Erythroblast (primary cell): Measurements from ENCODE around the gene XRCC2.
"Not testable (repeated sequence)": the region's sequence is repeated elsewhere in the genome, so short reads cannot be mapped to it uniquely, and the experiment has no call there.

Experiments used
- DNase-seq, 2 experiments: peaks; one replicate each; lab custom pipeline; 2025; lab: John Stamatoyannopoulos, UW
- GATA1 ChIP-seq: IDR thresholded peaks from 2 replicates; pipeline ENCODE4 v1.6.1; 2011; ENCODE audit warnings: low read depth, mild to moderate bottlenecking, control low read depth, low read length, moderate library complexity
- POLR2A ChIP-seq: IDR thresholded peaks from 2 replicates; pipeline ENCODE4 v1.6.1; 2011; ENCODE audit warnings: mild to moderate bottlenecking, low read length

Gene XRCC2

DNA sequence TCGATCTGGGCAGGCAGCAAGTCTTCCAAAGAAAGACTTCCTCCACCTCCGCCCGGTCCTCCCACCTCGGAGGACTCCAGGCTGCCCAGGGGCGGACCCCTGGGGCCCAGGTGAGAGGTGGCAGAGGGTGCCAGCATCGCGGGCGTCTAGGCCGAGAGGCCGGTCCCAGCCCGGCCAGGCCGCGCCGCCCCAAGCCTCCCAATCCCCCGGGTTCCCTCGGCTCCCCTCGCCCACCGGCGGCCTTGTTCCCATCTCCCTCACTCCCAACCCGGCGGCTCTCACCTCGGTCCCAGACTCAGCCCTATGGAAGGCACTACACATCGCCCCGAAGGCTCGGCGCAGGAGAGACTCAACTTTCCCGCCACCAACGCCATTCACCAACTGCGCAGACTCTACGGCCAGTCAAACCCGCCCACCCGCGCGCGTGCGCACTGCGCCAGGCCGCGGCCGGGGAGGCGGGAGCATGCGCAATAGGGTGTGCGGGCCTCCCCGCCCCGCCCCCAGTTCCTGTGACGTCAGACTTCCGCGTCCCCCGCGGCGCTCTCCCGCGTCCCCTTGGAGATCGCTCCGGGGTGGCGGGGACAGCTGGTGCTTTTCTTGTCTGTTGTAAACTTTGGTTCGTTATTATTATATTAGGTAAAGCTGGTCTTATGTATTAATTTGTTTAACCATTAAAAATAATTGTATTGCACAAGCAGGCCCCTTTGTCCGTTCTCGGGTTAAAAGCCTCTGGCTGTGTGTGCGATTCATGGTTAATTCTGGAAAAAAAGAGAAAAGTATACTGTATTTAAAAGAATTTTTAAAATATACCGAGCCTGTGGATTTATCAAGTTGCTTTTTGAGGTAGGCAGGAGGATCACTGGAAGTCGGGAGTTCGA is at the start of gene XRCC2:
Gene XRCC2 (minus strand): TSS at position 383 of the 878 bp plus-strand sequence. CDS start 62 bp downstream, at position 321.
- peak; percentile 95 to 98 for DNase-seq
- peak; percentile 91 for TF ChIP-seq POLR2A
- no peak for TF ChIP-seq GATA1

DNA sequence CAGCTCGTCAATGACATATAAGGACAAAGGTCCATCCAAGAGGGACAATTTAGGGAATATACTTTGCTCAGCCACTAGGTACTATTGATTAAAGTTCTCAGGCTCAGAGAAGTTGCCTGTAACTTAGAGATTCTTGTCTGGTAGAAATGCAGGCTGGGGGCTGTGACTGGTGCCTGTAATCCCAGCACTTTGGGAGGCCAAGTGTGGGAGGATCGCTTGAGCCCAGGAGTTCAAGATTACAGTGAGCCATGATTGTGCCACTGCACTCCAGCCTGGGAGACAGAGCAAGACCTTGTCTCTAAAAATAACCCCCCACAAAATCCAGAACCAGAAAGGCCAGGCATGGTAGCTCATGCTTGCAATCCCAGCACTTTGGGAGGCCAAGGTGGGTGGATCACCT is 47.4 kb upstream of the XRCC2 start:
- no peak for TF ChIP-seq POLR2A
- TF ChIP-seq GATA1, result no peak
- DNase-seq, result no peak

DNA sequence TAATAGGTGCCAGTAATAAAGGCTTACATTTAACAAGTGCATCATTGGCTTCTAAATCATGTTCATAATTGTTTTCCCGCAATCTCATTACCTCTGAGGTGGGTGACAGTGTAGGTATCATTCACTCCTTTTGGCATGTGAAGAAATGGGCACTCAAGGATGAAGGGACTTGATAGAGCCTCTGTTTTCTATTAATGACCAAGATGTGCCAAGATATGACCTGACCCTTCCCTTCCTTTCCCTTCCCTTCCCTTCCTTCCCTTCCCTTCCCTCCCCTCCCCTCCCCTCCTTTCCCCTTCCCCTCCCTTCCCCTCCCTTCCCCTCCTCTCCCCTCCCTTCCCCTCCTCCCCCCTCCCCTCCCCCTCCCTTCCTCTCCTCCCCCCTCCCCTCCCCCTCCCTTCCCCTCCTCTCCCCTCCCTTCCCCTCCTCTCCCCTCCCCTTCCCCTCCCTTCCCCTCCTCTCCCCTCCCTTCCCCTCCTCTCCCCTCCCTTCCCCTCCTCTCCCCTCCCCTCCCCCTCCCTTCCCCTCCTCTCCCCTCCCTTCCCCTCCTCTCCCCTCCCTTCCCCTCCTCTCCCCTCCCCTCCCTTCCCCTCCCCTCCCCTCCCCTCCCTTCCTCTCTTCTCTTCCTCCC is 36.6 kb upstream of the XRCC2 start:
- not testable (repeated sequence) for DNase-seq

DNA sequence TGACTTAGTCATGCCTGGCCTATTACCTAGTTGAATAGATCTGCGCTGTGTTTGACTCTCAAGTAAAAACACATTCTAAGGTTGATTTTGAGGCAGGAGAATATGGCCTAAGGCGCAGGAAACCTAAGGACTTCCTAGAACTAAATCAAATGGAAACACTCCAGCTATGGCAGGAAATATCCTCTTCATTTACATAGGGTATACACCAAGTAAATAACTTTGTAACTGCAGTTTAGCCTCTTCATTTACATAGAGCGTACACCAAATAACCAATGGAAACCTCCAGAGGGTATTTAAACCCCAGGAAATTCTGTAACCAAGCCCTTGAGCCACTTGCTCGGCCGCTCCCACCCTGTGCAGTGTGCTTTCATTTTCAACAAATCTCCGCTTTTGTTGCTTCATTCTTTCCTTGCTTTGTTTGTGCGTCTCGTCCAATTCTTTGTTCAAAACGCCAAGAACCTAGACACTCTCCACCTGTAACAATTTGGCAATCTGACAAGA is 35.6 kb upstream of the XRCC2 start:
- DNase-seq, result no peak
- TF ChIP-seq POLR2A (no peak), GATA1 (no peak)

DNA sequence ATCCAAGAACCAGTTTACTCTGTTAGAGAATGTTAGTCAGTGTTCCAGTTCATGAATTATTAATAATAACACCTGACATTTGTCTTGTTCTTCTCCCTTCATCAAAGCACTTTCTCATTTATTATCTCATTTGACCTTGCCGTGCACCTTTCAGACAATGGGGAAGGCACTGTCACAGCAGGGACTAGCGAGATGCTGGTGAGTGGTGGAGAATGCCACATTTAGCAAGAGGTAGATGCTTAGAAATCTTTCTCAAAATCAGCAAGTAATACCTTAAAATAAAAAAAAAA is 34.2 kb upstream of the XRCC2 start:
- TF ChIP-seq GATA1 (no peak), POLR2A (no peak)
- DNase-seq, result no peak

DNA sequence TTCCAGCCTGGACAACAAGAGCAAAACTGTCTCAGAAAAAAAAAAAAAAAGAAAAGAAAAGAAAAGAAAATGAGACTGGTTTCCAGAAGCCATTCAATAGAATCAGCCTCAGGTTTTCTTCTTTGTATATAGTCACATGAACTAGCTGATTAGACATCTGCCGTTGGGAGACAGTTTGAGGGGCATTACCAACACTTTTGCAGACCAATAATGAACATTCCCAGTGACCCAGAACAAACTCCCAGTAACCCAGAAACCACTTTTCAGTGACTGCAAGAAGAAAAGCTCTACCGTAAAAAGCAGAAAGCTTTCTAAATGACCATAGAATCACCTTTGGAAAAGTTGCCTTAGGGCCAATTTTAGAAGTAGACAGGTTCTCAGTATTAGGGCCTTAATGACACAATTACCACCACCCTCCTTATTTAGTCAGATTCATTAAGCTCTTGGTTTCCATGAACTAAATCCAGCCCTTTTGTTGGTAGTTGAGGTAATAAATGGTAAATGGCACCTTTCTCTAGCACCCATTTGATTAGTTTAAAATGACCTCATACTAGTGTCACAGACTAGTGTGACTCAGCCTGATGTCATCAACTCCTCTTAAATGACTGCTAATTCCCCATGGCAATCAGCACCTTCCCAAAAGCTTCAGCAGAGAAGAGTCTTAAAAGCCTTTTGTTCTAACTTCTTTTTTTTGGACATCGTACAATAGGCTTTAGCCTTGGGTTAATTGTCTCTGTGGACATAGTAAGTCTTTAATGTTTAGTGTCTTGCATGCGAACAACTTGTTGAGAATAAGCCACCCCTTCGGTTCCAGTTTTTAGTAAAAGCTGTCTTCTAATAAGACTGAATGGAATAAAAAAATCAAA is 33.6 kb upstream of the XRCC2 start:
- peak in 1 of 2 experiments; percentile 59 for DNase-seq
- TF ChIP-seq GATA1, result no peak
- TF ChIP-seq POLR2A, result no peak

DNA sequence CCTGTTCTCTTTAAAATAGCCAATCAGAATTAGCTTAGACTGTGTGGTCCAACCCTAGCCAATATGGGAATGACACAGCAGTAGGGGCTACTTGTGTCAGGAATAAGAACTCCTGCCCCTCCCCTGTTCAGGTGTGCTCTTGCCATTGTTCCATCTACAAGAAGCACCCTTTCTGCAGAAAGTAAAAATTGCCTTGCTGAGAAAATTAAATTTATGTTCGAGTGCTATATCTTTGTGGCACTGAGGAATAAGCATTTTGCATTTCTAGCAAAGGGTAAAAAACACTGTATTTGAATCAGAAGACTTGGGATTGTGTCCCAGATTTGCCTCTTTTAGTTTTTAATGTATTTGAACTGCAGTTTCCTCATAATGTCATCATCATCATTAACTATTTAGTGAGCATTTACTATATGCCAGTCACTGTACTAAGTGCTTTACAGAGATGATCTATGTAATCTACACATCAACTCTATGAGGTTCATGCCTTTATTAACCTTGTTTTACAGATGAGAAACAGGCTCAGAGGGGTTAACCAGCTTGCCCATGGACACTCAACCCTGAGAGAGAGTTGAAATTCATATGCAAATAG is 28.9 kb upstream of the XRCC2 start:
- TF ChIP-seq POLR2A, result no peak
- no peak for TF ChIP-seq GATA1
- no peak for DNase-seq

DNA sequence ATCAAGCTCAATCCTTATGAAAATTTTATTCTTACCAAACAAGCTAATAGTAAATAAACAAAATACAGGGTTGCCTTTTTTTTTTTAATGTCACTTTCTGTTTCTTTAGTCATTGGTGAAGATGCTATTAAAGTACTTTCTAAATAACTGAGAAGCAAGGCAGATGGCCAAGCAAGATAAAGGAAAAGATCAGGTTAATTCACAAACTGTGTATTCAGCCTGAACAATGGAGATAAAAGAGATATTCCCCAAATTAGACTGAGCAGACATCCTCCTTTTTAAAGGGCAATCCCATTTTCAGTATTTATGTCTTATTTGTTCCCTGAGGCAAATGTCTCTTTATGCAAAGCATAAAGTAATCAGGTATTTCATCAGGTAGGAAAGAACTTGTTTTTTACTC is 23.1 kb upstream of the XRCC2 start:
- TF ChIP-seq GATA1 (no peak), POLR2A (no peak)
- peak in 1 of 2 experiments; percentile 33 for DNase-seq

DNA sequence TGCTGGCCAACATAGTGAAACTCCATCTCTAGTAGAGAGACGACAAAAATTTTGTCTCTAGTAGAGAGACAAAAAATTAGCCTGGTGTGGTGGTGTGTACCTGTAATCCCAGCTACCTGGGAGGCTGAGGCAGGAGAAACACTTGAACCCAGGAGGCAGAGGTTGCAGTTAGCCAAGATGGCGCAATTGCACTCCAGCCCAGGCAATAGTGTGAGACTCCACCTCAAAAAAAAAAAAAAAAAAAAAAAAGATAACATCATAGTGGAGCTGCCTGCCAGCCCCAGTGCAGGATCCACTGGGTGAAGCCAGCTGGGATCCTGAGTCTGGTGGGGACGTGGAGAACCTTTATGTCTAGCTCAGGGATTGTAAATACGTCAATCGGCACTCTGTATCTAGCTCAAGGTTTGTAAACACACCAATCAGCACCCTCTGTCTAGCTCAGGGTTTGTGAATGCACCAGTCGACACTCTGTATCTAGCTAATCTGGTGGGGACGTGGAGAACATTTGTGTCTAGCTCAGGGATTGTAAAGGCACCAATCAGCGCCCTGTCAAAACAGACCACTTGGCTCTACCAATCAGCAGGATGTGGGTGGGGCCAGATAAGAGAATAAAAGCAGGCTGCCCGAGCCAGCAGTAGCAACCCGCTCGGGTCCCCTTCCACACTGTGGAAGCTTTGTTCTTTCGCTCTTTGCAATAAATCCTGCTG is 21.5 kb upstream of the XRCC2 start:
- not testable (repeated sequence) for DNase-seq

DNA sequence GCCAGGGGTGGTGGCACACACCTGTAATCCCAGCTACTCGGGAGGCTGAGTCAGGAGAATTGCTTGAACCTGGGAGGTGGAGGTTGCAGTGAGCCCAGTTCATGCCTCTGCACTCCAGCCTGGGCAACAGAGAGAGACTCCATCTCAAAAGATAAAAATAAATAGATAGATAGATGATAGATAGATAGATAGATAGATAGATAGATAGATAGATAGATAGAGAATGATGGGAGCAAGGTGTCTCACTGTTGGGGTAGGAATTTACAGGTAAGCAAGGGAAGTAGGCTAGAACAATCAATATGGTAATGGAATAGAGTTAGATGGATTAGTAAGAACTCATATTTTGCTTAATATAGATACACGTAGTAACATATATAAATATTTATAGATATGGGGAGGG is 16.3 kb upstream of the XRCC2 start:
- not testable (repeated sequence) for DNase-seq

DNA sequence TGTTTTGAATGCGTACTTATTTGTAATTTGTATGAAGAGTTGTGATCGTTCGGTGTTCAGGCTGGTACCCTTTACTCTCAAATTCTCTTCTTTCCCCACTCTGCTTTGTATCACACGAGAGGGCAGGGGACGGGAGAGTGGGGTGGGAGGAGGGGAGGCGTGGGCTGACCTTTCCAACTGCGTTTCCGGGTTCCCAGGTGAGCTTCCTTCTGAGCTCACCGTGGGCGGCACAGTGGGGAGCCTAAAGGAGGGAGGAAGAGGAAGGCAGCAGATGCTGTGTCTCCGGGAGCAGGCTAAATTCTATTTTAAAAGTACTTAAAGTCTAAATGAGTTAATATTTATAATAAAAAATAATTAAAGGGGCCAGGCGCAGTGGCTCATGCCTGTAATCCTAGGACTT is 7.4 kb upstream of the XRCC2 start:
- TF ChIP-seq GATA1, result no peak
- DNase-seq, result no peak

DNA sequence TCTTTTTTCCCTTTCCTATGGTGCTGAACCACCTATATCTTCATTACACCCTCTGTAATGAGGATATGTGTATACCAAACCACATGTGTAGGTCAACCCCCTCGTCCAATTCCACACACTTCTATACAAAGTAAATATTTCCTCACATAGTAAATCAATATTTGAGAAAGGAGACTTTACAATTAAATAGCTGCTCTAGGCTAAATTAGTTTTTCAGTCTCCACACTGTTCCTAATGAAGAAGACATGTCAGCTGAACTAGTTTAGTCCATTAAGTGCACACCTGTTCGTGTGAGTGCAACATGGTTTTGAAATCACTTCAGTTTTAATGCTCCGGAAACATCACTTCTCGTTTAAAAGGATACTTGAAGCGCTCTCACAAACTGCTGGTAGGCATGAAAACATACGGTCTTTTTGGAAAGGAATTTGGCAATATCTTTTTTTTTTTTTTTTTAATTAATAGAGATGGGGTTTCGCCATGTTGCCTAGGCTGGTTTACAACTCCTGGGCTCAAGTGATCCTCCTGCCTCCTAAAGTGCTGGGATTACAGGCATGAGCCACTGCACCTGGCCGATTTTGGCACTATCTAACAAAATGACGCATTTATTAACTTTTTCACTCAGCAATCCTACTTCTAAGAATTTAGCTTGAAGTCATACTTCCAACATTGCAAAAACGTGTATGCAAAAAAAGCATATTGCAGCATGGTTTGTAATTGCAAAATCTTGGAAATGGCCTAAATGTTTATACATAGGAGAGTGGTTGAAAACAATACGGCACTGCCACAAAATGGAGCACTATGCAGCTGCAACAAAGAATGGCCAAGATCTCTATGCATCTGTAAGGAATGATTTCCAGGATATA is 2.1 kb upstream of the XRCC2 start:
- TF ChIP-seq GATA1, result no peak
- TF ChIP-seq POLR2A, result no peak
- DNase-seq, result no peak
